H9 (cell line): ENCODE results near the gene CADPS2. TPM values are rescaled to one million over a fixed set of nuclear protein-coding genes. Genes with fewer than 3 reads are reported as not detected.

Source experiments
- DNase-seq: peaks from one replicate; pipeline ENCODE4 v3.0.0-alpha.2; 2017
- H2AFZ ChIP-seq: one replicate; pipeline ENCODE4 v1.6.1; 2013; ENCODE audit warnings: mild to moderate bottlenecking, low read length, control low read depth, moderate library complexity
- H2AK5ac ChIP-seq: 2 replicates; pipeline ENCODE4 v1.6.1; 2013; ENCODE audit warnings: low read length, control low read depth, mixed read lengths; ENCODE audit not compliant: insufficient read length
- H2BK120ac ChIP-seq: one replicate; pipeline ENCODE4 v1.6.1; 2013; ENCODE audit warnings: low read depth, mild to moderate bottlenecking, low read length, control low read depth, inconsistent platforms; ENCODE audit not compliant: poor library complexity, severe bottlenecking
- H2BK12ac ChIP-seq: 2 replicates; pipeline ENCODE4 v1.6.1; 2013; ENCODE audit warnings: low read length, control low read depth, mixed read lengths, low read depth; ENCODE audit not compliant: insufficient read length
- H2BK15ac ChIP-seq: 2 replicates; pipeline ENCODE4 v1.6.1; 2013; ENCODE audit warnings: low read depth, low read length, control low read depth
- H2BK20ac ChIP-seq: one replicate; pipeline ENCODE4 v1.6.1; 2013; ENCODE audit warnings: low read depth, mild to moderate bottlenecking, low read length, control low read depth, inconsistent platforms; ENCODE audit not compliant: poor library complexity, severe bottlenecking
- H2BK5ac ChIP-seq: 2 replicates; pipeline ENCODE4 v1.6.1; 2013; ENCODE audit warnings: low read length, control low read depth, mixed read lengths; ENCODE audit not compliant: insufficient read length
- H3K14ac ChIP-seq: 2 replicates; pipeline ENCODE4 v1.6.1; 2013; ENCODE audit warnings: low read length, control low read depth; ENCODE audit not compliant: insufficient read depth
- H3K18ac ChIP-seq: 2 replicates; pipeline ENCODE4 v1.6.1; 2013; ENCODE audit warnings: low read depth, mild to moderate bottlenecking, mixed read lengths, low read length, control low read depth; ENCODE audit not compliant: insufficient read length
- H3K23ac ChIP-seq: 2 replicates; pipeline ENCODE4 v1.6.1; 2013; ENCODE audit warnings: low read length, control low read depth, mixed read lengths, low read depth; ENCODE audit not compliant: insufficient read length
- H3K23me2 ChIP-seq: 2 replicates; pipeline ENCODE4 v1.6.1; 2013; ENCODE audit warnings: low read depth, mild to moderate bottlenecking, mixed read lengths, low read length, control low read depth; ENCODE audit not compliant: insufficient read length, poor library complexity, severe bottlenecking
- H3K27ac ChIP-seq: 2 replicates; pipeline ENCODE4 v1.5.1; 2013; ENCODE audit warnings: low read length, control low read depth, mixed read lengths, low read depth; ENCODE audit not compliant: insufficient read length
- H3K27me3 ChIP-seq: 2 replicates; pipeline ENCODE4 v1.6.1; 2013; ENCODE audit warnings: low read length, control low read depth, inconsistent platforms; ENCODE audit not compliant: insufficient read depth
- H3K4ac ChIP-seq: 2 replicates; pipeline ENCODE4 v1.6.1; 2013; ENCODE audit warnings: low read depth, mild to moderate bottlenecking, control low read depth, inconsistent platforms, low read length, moderate library complexity
- H3K4me1 ChIP-seq: 2 replicates; pipeline ENCODE4 v1.6.1; 2013; ENCODE audit warnings: low read length, control low read depth, inconsistent platforms; ENCODE audit not compliant: insufficient read depth
- H3K4me2 ChIP-seq: 2 replicates; pipeline ENCODE4 v1.6.1; 2013; ENCODE audit warnings: low read length, control low read depth, mixed read lengths; ENCODE audit not compliant: insufficient read length, insufficient read depth
- H3K56ac ChIP-seq: 2 replicates; pipeline ENCODE4 v1.6.1; 2013; ENCODE audit warnings: low read depth, mild to moderate bottlenecking, mixed read lengths, low read length, control low read depth; ENCODE audit not compliant: insufficient read length
- H3K79me1 ChIP-seq: 2 replicates; pipeline ENCODE4 v1.6.1; 2013; ENCODE audit warnings: low read depth, mild to moderate bottlenecking, moderate library complexity, low read length, control low read depth, inconsistent platforms; ENCODE audit not compliant: insufficient read depth, poor library complexity, severe bottlenecking
- H3K79me2 ChIP-seq: 2 replicates; pipeline ENCODE4 v1.6.1; 2013; ENCODE audit warnings: low read length, control low read depth, inconsistent platforms; ENCODE audit not compliant: insufficient read depth
- H3K9ac ChIP-seq: 2 replicates; pipeline ENCODE4 v1.6.1; 2013; ENCODE audit warnings: low read length, control low read depth, mixed read lengths; ENCODE audit not compliant: insufficient read length; ENCODE audit errors: extremely low read depth
- H3K9me3 ChIP-seq: one replicate; pipeline ENCODE4 v1.6.1; 2013; ENCODE audit warnings: low read depth, low read length, inconsistent platforms; ENCODE audit not compliant: control insufficient read depth
- H3T11ph ChIP-seq: one replicate; pipeline ENCODE4 v1.6.1; 2013; ENCODE audit warnings: mild to moderate bottlenecking, low read length, control low read depth, inconsistent platforms
- H4K20me1 ChIP-seq: one replicate; pipeline ENCODE4 v1.6.1; 2013; ENCODE audit not compliant: control insufficient read depth, insufficient read length, insufficient read depth
- H4K5ac ChIP-seq: 2 replicates; pipeline ENCODE4 v1.6.1; 2013; ENCODE audit warnings: low read depth, mild to moderate bottlenecking, mixed read lengths, low read length, control low read depth; ENCODE audit not compliant: insufficient read length
- H4K8ac ChIP-seq: replicated peaks from 2 replicates; pipeline ENCODE4 v1.6.1; 2013; ENCODE audit warnings: low read length, control low read depth, mixed read lengths, low read depth; ENCODE audit not compliant: insufficient read length
- H4K91ac ChIP-seq: 2 replicates; pipeline ENCODE4 v1.6.1; 2013; ENCODE audit warnings: low read depth, mild to moderate bottlenecking, moderate library complexity, mixed read lengths, low read length, control low read depth; ENCODE audit not compliant: insufficient read length
- H3K27ac Mint-ChIP-seq, 3 experiments: 2 replicates in 2 of 3; 3 replicates in 1 of 3; pipeline ENCODE4 v1.8.0; 2020 to 2021; ENCODE audit warnings: mixed read lengths in 3 of 3, mild to moderate bottlenecking in 1 of 3, moderate library complexity in 1 of 3
- H3K27me3 Mint-ChIP-seq: 2 replicates; pipeline ENCODE4 v1.8.0; 2021; ENCODE audit warnings: low read depth, mild to moderate bottlenecking, moderate library complexity, mixed read lengths
- H3K36me3 Mint-ChIP-seq, 3 experiments: 2 replicates in 2 of 3; 3 replicates in 1 of 3; pipeline ENCODE4 v1.8.0; 2020 to 2021; ENCODE audit warnings: low read depth in 3 of 3, mixed read lengths in 3 of 3; ENCODE audit not compliant: insufficient read depth in 1 of 3
- H3K4me1 Mint-ChIP-seq, 2 experiments: 2 replicates each; pipeline ENCODE4 v1.8.0; 2020; ENCODE audit warnings: mixed read lengths in 2 of 2
- H3K4me3 Mint-ChIP-seq, 2 experiments: 2 replicates in 1 of 2; 3 replicates in 1 of 2; pipeline ENCODE4 v1.8.0; 2020 to 2021; ENCODE audit warnings: mild to moderate bottlenecking in 2 of 2, mixed read lengths in 2 of 2, moderate library complexity in 1 of 2
- H3K9me3 Mint-ChIP-seq, 2 experiments: 2 replicates in 1 of 2; 3 replicates in 1 of 2; pipeline ENCODE4 v1.8.0; 2020; ENCODE audit warnings: mild to moderate bottlenecking in 2 of 2, mixed read lengths in 2 of 2, moderate library complexity in 1 of 2
- CTCF ChIP-seq: fragments of 200-600 bp; sonication (generic); conservative IDR thresholded peaks from 3 replicates; pipeline ENCODE4 v1.8.0; 2021; ENCODE audit warnings: antibody characterized with exemption, mild to moderate bottlenecking
- WGBS: extraction: QIAGEN DNeasy Blood & Tissue Kit; methylation state at CpG from one replicate; pipeline ENCODE4 v1.1.7; 2013; ENCODE audit warnings: missing lambda C conversion rate, low lambda C conversion rate, mixed read lengths; ENCODE audit not compliant: insufficient read length; ENCODE audit errors: extremely low coverage; 5-methylcytosine and 5-hydroxymethylcytosine counted together
- total RNA-seq: library from RNA; stranded (reverse); gene quantifications from 2 replicates; pipeline ENCODE4 v1.2.1, GENCODE V29; 2021

The CADPS2 gene
- total RNA-seq, 1 experiment from 2014 or later: 7.1 TPM

- Mint-ChIP-seq H3K27ac (no peak overlapping the region), H3K9me3 (no peaks in the 10 kb centered on the region), H3K36me3 (no peaks in the 10 kb centered on the region), H3K4me3 (no peak overlapping the region), H3K27me3 (no peaks in the 10 kb centered on the region), H3K4me1 (peaks cover 24 to 28% of the 10 kb centered on the region in 2 experiments)
- Histone ChIP-seq H2BK5ac (no peak overlapping the region), H3K79me1 (no peaks in the 10 kb centered on the region), H4K8ac (no peak overlapping the region), H3K27ac (no peak overlapping the region), H3K9me3 (no peaks in the 10 kb centered on the region), H4K5ac (no peak overlapping the region), H3K23ac (no peak overlapping the region), H3K79me2 (no peaks in the 10 kb centered on the region), H4K91ac (no peak overlapping the region), H3K9ac (no peak overlapping the region), H3K4me2 (no peak overlapping the region), H2BK120ac (no peak overlapping the region), H3K4me1 (no peaks in the 10 kb centered on the region; the same call in 1 of the 2 replicates), H2BK20ac (no peak overlapping the region), H2AK5ac (no peak overlapping the region), H3K14ac (no peak overlapping the region), H3K27me3 (no peaks in the 10 kb centered on the region), H3K23me2 (no peaks in the 10 kb centered on the region), H2BK15ac (no peak overlapping the region), H2BK12ac (no peak overlapping the region), H3K18ac (no peak overlapping the region), H4K20me1 (no peaks in the 10 kb centered on the region), H3K56ac (no peak overlapping the region), H3K4ac (no peak overlapping the region), H3T11ph (no peak overlapping the region), H2AFZ (no peak overlapping the region)
- WGBS: no CpG with 5 or more reads among the region's 7 CpGs
- no peak for TF ChIP-seq CTCF
- no peak for DNase-seq
Measured at GRCh38 chr7:122343601-122344302, 542.5 kb downstream of the CADPS2 start.
